ENCODE data around the gene HBA2.

DNA sequence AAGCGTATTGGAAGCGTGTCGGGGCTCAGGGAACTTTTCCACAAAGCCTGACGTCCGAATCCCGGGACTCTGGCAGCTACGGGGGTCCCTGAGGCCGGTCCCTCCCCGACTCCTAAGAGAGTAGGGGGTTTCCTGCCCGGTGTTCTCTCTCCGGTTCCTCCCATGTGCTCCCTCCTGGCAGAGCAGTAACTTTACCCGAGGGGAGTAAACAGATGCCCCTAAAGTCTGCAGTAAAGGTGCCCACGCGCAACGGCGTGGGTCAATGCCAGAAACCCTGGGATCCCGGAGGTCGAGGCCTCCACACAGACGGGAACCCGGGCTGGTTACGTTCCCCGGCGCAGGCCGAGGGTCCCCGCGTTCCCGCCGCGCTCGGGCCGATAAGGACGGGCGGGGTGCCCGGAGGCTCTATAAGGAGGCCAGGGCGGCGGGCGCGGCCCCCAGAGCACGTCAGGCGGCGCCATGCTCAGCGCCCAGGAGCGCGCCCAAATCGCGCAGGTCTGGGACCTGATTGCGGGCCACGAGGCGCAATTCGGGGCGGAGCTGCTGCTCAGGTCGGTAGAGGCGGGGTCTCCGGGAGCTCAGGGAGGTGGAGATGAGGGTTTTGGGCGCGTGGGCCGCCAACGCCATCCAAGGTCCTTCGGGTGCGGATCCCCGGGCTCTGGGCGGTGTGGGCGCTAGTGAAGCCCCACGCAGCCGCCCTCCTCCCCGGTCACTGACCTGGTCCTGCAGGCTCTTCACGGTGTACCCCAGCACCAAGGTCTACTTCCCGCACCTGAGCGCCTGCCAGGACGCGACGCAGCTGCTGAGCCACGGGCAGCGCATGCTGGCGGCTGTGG is 6.9 kb upstream of the HBA2 start, which contains the start of gene HBM:
- TF ChIP-seq EZH2phosphoT487 (IDR thresholded peaks at IDR 0.05; ENCODE audit: borderline replicate concordance) = no peak
- TF ChIP-seq, protein P1, sequence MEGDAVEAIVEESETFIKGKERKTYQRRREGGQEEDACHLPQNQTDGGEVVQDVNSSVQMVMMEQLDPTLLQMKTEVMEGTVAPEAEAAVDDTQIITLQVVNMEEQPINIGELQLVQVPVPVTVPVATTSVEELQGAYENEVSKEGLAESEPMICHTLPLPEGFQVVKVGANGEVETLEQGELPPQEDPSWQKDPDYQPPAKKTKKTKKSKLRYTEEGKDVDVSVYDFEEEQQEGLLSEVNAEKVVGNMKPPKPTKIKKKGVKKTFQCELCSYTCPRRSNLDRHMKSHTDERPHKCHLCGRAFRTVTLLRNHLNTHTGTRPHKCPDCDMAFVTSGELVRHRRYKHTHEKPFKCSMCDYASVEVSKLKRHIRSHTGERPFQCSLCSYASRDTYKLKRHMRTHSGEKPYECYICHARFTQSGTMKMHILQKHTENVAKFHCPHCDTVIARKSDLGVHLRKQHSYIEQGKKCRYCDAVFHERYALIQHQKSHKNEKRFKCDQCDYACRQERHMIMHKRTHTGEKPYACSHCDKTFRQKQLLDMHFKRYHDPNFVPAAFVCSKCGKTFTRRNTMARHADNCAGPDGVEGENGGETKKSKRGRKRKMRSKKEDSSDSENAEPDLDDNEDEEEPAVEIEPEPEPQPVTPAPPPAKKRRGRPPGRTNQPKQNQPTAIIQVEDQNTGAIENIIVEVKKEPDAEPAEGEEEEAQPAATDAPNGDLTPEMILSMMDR (conservative IDR thresholded peaks at IDR 0.05; ENCODE audit: low read length) = no peak
